ENCODE results near the gene TENM4.

DNA sequence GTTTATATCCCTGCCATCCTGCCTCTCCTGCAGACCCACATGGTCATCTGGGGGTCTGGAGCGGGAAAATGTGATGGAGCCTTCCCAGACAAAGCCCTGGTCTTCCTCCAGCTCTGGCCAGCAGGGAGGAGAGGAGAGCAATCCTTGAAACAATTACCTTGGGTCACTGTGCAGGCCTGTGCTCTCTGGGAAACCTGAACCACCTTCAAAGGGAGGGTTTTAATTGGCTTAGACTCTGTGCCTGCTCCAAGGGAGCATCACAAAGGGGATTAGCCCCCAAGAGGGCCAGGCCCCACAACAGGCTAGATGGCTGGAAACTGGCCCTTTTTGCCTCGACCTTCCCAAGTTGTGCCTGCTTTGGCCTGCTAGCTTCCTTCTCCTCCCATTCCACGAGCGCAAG, 351.9 kb downstream of the TENM4 start:
- no peak for TF ChIP-seq TAF1 (IDR thresholded peaks at IDR 0.05; ENCODE audit: borderline replicate concordance, insufficient read depth, low read length)
- TF ChIP-seq POLR2AphosphoS5 (IDR thresholded peaks at IDR 0.05; ENCODE audit: low read depth, low read length): no peak
- no peak for TF ChIP-seq FOXP2 (optimal IDR thresholded peaks at IDR 0.05; ENCODE audit: borderline replicate concordance, extremely low read depth, extremely low read length, insufficient read depth)
- TF ChIP-seq, protein P1, sequence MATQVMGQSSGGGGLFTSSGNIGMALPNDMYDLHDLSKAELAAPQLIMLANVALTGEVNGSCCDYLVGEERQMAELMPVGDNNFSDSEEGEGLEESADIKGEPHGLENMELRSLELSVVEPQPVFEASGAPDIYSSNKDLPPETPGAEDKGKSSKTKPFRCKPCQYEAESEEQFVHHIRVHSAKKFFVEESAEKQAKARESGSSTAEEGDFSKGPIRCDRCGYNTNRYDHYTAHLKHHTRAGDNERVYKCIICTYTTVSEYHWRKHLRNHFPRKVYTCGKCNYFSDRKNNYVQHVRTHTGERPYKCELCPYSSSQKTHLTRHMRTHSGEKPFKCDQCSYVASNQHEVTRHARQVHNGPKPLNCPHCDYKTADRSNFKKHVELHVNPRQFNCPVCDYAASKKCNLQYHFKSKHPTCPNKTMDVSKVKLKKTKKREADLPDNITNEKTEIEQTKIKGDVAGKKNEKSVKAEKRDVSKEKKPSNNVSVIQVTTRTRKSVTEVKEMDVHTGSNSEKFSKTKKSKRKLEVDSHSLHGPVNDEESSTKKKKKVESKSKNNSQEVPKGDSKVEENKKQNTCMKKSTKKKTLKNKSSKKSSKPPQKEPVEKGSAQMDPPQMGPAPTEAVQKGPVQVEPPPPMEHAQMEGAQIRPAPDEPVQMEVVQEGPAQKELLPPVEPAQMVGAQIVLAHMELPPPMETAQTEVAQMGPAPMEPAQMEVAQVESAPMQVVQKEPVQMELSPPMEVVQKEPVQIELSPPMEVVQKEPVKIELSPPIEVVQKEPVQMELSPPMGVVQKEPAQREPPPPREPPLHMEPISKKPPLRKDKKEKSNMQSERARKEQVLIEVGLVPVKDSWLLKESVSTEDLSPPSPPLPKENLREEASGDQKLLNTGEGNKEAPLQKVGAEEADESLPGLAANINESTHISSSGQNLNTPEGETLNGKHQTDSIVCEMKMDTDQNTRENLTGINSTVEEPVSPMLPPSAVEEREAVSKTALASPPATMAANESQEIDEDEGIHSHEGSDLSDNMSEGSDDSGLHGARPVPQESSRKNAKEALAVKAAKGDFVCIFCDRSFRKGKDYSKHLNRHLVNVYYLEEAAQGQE (IDR thresholded peaks at IDR 0.05; ENCODE audit: insufficient read depth in 1 of 2, low read depth in 2 of 2, low read length in 2 of 2): no peak
